Activated CD4-positive, alpha-beta memory T cell treated with anti-CD3 and anti-CD28 coated beads for 36 hours (primary cell): ENCODE results near the gene CSTPP1. TPM values are rescaled to one million over a fixed set of nuclear protein-coding genes. Genes with fewer than 3 reads are reported as not detected.

Experiments used
- CTCF ChIA-PET: fragments of 350-600 bp; sonication (Branson Sonifier 250); formaldehyde crosslinking; loops from one replicate; lab custom pipeline; 2021; ENCODE audit warnings: antibody characterized with exemption, inconsistent platforms; lab: Charles Lee
- POLR2A ChIA-PET: fragments of 350-600 bp; sonication (Branson Sonifier 250); formaldehyde crosslinking; loops from one replicate; lab custom pipeline; 2021; ENCODE audit warnings: antibody characterized with exemption; lab: Charles Lee
- DNase-seq: peaks from one replicate; pipeline ENCODE4 v3.0.0-alpha.2; 2020
- H3K27ac Mint-ChIP-seq: one replicate; pipeline ENCODE4 v1.8.0; 2021; ENCODE audit warnings: mixed read lengths
- H3K27me3 Mint-ChIP-seq: one replicate; pipeline ENCODE4 v1.8.0; 2021; ENCODE audit warnings: mixed read lengths
- H3K36me3 Mint-ChIP-seq: one replicate; pipeline ENCODE4 v1.8.0; 2021; ENCODE audit warnings: mixed read lengths
- H3K4me1 Mint-ChIP-seq: one replicate; pipeline ENCODE4 v1.8.0; 2021; ENCODE audit warnings: low read depth, mixed read lengths
- H3K4me3 Mint-ChIP-seq: one replicate; pipeline ENCODE4 v1.8.0; 2021; ENCODE audit warnings: mild to moderate bottlenecking, mixed read lengths
- H3K9me3 Mint-ChIP-seq: one replicate; pipeline ENCODE4 v1.8.0; 2021; ENCODE audit warnings: mixed read lengths
- intact Hi-C: fragments of 100-400 bp; cut with micrococcal nuclease; formaldehyde crosslinking; loops from one replicate; pipeline ENCODE4 v1.15.1; 2023
- total RNA-seq, 2 experiments: library from RNA; stranded (reverse); gene quantifications; one replicate each; pipeline ENCODE4 v1.2.3, GENCODE V29; 2021

Gene CSTPP1
- total RNA-seq, 2 experiments from 2014 or later = 18.4 to 18.5 TPM

- Mint-ChIP-seq H3K27ac (no peak overlapping the region), H3K4me3 (no peak overlapping the region), H3K4me1 (no peaks in the 10 kb centered on the region), H3K36me3 (peaks cover 4% of the 10 kb centered on the region), H3K9me3 (no peaks in the 10 kb centered on the region), H3K27me3 (no peaks in the 10 kb centered on the region)
- DNase-seq = no peak
- intact Hi-C loops = no loop called here
- ChIA-PET CTCF (no interaction called here), POLR2A (no interaction called here)
These were observed 30.2 kb downstream of the CSTPP1 start for GRCh38 chr11:46966773-46967172.

DNA sequence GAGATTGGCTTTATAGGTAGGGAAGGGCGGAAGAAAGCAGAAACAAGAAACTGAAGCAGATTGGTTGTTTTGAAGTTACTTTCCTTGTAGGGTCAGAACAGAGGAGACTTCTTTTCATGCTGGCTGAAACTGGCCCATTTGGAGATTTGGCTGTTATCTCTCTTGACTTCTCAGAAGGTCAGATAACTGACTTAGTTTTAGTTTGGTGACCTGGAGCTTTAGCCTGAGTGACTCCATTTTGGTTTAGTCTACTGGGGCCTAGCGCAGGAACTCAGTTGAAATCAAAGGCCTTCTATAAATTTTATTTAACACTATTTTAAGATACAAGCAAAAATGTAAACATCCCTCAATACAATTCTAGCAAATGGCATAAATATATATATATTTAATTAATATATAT lies 31.4 kb downstream of the CSTPP1 start:
- intact Hi-C loops = no loop called here
- POLR2A ChIA-PET = no interaction called here

DNA sequence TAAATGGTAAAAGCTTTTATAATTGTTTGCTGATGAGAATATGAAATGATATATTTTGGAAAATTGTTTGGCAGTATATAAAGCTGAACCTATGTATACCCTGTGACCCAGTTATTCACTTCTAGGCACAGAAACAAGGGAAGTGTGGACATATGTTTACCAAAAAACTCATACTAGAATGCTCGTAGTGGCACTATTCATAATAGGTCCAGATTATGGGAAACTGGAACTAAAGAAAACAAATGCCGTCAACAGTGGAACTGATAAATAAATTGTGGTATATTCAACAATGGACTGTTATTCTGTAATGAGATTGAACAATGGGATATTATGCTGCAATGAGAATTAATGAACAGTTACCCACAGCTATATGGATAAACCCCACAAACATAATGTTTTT lies 32.8 kb downstream of the CSTPP1 start:
- Mint-ChIP-seq H3K4me3 (no peak overlapping the region), H3K27me3 (no peaks in the 10 kb centered on the region), H3K4me1 (no peaks in the 10 kb centered on the region), H3K36me3 (peaks cover 2% of the 10 kb centered on the region), H3K9me3 (no peaks in the 10 kb centered on the region), H3K27ac (no peak overlapping the region)
- intact Hi-C loops = no loop called here
- no peak for DNase-seq
- ChIA-PET POLR2A (no interaction called here), CTCF (no interaction called here)

More for the DNA sequence above, 31.4 kb downstream of the CSTPP1 start:
- peaks cover 2% of the 10 kb centered on the region for H3K36me3 Mint-ChIP-seq
- H3K27ac Mint-ChIP-seq = no peak overlapping the region
- H3K4me1 Mint-ChIP-seq = no peaks in the 10 kb centered on the region
- no peak for DNase-seq
- H3K4me3 Mint-ChIP-seq = no peak overlapping the region
- H3K9me3 Mint-ChIP-seq = no peaks in the 10 kb centered on the region
- no peaks in the 10 kb centered on the region for H3K27me3 Mint-ChIP-seq
- CTCF ChIA-PET = no interaction called here

- H3K36me3 Mint-ChIP-seq = peaks cover 2% of the 10 kb centered on the region
- H3K27ac Mint-ChIP-seq = no peak overlapping the region
- intact Hi-C loops = no loop called here
- H3K4me1 Mint-ChIP-seq = peaks cover 4% of the 10 kb centered on the region
- no peaks in the 10 kb centered on the region for H3K27me3 Mint-ChIP-seq
- no peak overlapping the region for H3K4me3 Mint-ChIP-seq
- ChIA-PET POLR2A (no interaction called here), CTCF (no interaction called here)
- H3K9me3 Mint-ChIP-seq = no peaks in the 10 kb centered on the region
- no peak for DNase-seq
These were observed 34.5 kb downstream of the CSTPP1 start for GRCh38 chr11:46970913-46971625.

- ChIA-PET POLR2A (no interaction called here), CTCF (no interaction called here)
- Mint-ChIP-seq H3K27ac (no peak overlapping the region), H3K4me3 (no peak overlapping the region), H3K27me3 (no peaks in the 10 kb centered on the region), H3K36me3 (no peaks in the 10 kb centered on the region), H3K9me3 (no peaks in the 10 kb centered on the region), H3K4me1 (peaks cover 4% of the 10 kb centered on the region)
- intact Hi-C loops = no loop called here
- no peak for DNase-seq
These were observed 35.8 kb downstream of the CSTPP1 start for GRCh38 chr11:46972343-46972742.

DNA sequence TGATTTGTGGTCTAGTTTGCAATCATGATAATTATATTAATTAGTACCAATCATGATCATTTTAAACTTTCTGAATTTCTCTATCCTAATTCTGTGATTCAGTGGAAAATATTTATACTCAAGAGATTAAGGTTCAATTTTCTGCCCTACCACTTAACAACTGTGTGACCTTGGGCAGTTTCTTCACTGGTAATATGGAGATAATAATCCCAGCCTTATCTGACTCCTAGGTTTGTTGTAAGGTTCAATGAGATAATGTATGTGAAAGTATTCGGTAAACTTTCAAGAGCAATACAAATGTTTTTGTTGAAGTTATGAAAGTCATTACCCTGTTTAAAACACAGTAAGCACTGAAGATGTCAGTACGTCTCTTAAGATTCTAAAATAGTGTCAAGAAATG lies 36.3 kb downstream of the CSTPP1 start:
- CTCF ChIA-PET = no interaction called here
- Mint-ChIP-seq H3K36me3 (no peaks in the 10 kb centered on the region), H3K4me1 (peaks cover 4% of the 10 kb centered on the region), H3K9me3 (no peaks in the 10 kb centered on the region), H3K27ac (no peak overlapping the region), H3K27me3 (no peaks in the 10 kb centered on the region), H3K4me3 (no peak overlapping the region)
- no peak for DNase-seq
- intact Hi-C loops = no loop called here
- POLR2A ChIA-PET = no interaction called here

DNA sequence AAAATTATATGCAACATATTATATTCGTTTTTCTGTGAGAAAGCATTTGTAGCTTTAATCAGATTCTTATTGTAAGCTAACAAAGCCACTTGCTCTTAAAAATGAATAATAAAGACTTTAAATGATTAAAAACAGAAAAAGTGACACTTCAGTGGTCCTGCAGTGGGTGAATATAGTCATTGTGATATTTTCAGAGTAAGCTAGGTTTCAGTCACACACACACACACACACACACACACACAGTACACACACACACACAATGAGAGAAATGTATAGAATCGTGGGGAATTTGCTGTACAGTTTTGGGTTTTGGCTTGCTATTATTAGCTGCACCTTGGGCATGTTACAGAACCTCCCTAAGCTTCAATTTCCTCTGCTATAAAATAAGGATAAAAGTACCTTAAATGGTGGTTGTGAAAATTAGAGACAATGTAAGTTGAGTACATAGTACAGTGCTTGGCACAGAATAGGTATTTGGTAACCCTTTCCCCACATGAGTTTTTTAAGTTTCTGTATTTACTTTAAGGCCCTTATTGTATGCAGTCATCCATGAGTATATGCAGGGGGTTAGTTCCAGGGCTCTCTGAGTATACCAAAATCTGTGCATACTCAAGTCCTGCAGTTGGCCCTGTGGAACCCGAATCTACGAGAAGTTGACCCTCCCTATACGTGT lies 39.8 kb downstream of the CSTPP1 start:
- no peak for DNase-seq
- ChIA-PET CTCF (no interaction called here), POLR2A (interaction anchor here (1.3 kb wide), 1 partner anchor 42 kb away, joined by 6 read pairs; no protein-coding TSS in a partner anchor)

GRCh38 chr11:46977038-46977813 lies 40.7 kb downstream of the CSTPP1 start:
- POLR2A ChIA-PET = no interaction called here
- H3K9me3 Mint-ChIP-seq = no peaks in the 10 kb centered on the region

More for the DNA sequence above, 39.8 kb downstream of the CSTPP1 start:
- Mint-ChIP-seq H3K4me1 (peaks cover 8% of the 10 kb centered on the region), H3K9me3 (no peaks in the 10 kb centered on the region), H3K4me3 (no peak overlapping the region), H3K27ac (no peak overlapping the region), H3K36me3 (no peaks in the 10 kb centered on the region), H3K27me3 (no peaks in the 10 kb centered on the region)
- intact Hi-C loops = no loop called here

GRCh38 chr11:46978005-46978491 lies 41.5 kb downstream of the CSTPP1 start:
- no peaks in the 10 kb centered on the region for H3K27me3 Mint-ChIP-seq
- H3K9me3 Mint-ChIP-seq = no peaks in the 10 kb centered on the region
- intact Hi-C loops = no loop called here
- peaks cover 13% of the 10 kb centered on the region for H3K4me1 Mint-ChIP-seq
- ChIA-PET POLR2A (no interaction called here), CTCF (no interaction called here)
- H3K4me3 Mint-ChIP-seq = no peak overlapping the region
- no peak overlapping the region for H3K27ac Mint-ChIP-seq
- no peaks in the 10 kb centered on the region for H3K36me3 Mint-ChIP-seq
- DNase-seq = no peak

More at GRCh38 chr11:46977038-46977813, 40.7 kb downstream of the CSTPP1 start:
- Mint-ChIP-seq H3K36me3 (no peaks in the 10 kb centered on the region), H3K4me1 (peaks cover 13% of the 10 kb centered on the region), H3K4me3 (no peak overlapping the region), H3K27ac (no peak overlapping the region), H3K27me3 (no peaks in the 10 kb centered on the region)
- DNase-seq = no peak
- CTCF ChIA-PET = no interaction called here
- intact Hi-C loops = no loop called here

GRCh38 chr11:46979358-46979757 lies 42.8 kb downstream of the CSTPP1 start:
- POLR2A ChIA-PET = no interaction called here
- no peak for DNase-seq
- intact Hi-C loops = no loop called here
- CTCF ChIA-PET = interaction anchor here (0.6 kb wide), 1 partner anchor 27 kb away, joined by 4 read pairs; no protein-coding TSS in a partner anchor
- Mint-ChIP-seq H3K36me3 (no peaks in the 10 kb centered on the region), H3K27ac (no peak overlapping the region), H3K9me3 (no peaks in the 10 kb centered on the region), H3K4me3 (no peak overlapping the region), H3K4me1 (peaks cover 13% of the 10 kb centered on the region), H3K27me3 (no peaks in the 10 kb centered on the region)

DNA sequence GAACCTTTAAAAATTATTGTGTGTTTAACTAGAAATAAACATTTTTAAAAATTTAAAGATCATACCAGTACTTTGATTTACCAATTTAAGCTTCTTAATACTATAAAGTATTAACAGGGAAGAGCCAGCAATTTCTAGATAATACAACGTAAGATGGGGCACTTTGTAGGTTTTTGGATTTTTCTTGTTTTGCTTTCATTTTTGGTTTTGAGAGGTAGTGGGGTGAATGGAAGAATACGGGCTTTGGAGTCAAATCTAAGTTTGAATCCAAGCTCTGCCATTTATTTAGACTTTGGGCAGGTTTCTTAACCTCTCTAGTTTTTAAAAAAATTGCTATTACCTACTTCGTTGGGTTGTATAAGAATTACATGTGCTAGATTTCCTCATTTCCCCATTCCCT lies 44.9 kb downstream of the CSTPP1 start:
- Mint-ChIP-seq H3K36me3 (no peaks in the 10 kb centered on the region), H3K4me3 (peak overlapping the region; percentile 12), H3K4me1 (peaks cover 9% of the 10 kb centered on the region), H3K27ac (no peak overlapping the region), H3K27me3 (no peaks in the 10 kb centered on the region), H3K9me3 (no peaks in the 10 kb centered on the region)
- no peak for DNase-seq
- intact Hi-C loops = no loop called here
- ChIA-PET CTCF (no interaction called here), POLR2A (no interaction called here)

DNA sequence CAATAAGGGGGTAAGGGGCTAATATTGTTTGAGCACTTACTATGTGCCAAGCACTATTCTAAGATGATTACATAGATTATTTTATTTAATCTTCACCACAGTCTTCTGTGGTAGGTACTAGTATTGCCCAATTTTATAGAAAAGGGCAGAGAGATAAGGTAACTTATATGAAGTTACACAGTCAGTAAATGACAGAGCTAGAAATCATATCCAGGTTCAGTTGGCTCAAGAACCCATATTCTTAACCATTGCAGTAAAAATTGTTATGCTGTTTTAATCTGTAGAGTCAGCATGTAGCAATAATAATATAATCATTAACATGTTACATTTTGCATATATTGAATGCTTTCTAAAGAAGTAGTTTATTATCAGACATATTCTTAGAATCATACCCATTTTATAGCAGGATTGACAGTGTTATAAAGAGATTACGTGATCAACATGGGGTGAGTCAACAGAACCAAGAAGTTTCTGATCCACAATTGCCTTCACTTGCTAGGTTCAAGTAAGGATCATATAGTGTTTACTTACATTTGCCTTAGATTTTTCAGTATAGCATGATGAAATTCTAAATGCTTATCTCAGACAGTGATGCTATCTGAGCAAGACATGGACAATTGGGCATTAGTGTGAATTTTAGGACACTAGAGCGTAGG lies 46.4 kb downstream of the CSTPP1 start:
- H3K4me3 Mint-ChIP-seq = no peak overlapping the region

More for the DNA sequence above, 46.4 kb downstream of the CSTPP1 start:
- no peaks in the 10 kb centered on the region for H3K9me3 Mint-ChIP-seq
- ChIA-PET CTCF (interaction anchor here (0.7 kb wide), 1 partner anchor 20 kb away, joined by 3 read pairs; no protein-coding TSS in a partner anchor), POLR2A (no interaction called here)
- H3K27ac Mint-ChIP-seq = no peak overlapping the region
- peaks cover 9% of the 10 kb centered on the region for H3K4me1 Mint-ChIP-seq
- H3K27me3 Mint-ChIP-seq = no peaks in the 10 kb centered on the region
- intact Hi-C loops = no loop called here
- DNase-seq = no peak
- H3K36me3 Mint-ChIP-seq = peaks cover 3% of the 10 kb centered on the region
